SK-N-MC (cell line): ENCODE measurements around the gene NINL.

Experiments
- EZH2 ChIP-seq: fragments of 200-600 bp; sonication (generic); IDR thresholded peaks from one replicate; pipeline ENCODE4 v1.6.1; 2017; ENCODE audit warnings: antibody characterized with exemption
- FOXP2 ChIP-seq: optimal IDR thresholded peaks from 2 replicates; pipeline ENCODE3; 2011; ENCODE audit warnings: mild to moderate bottlenecking, moderate library complexity; ENCODE audit not compliant: insufficient read depth; ENCODE audit errors: extremely low read length, control extremely low read depth
- POLR2AphosphoS5 ChIP-seq: IDR thresholded peaks from 2 replicates; pipeline ENCODE4 v1.6.1; 2012; ENCODE audit warnings: mild to moderate bottlenecking, low read depth, low read length, borderline replicate concordance

- no peak for TF ChIP-seq POLR2AphosphoS5
- no peak for TF ChIP-seq EZH2
- no peak for TF ChIP-seq FOXP2
Measured at GRCh38 chr20:25459111-25459830, 126.1 kb downstream of the NINL start.
